CD4-positive, alpha-beta memory T cell (primary cell): ENCODE results near the gene MKKS. TPM values are rescaled to one million over a fixed set of nuclear protein-coding genes. Genes with fewer than 3 reads are reported as not detected.
"Not testable (repeated sequence)": the region's sequence is repeated elsewhere in the genome, so short reads cannot be mapped to it uniquely, and the experiment has no call there.

Experiments used
- CTCF ChIA-PET: fragments of 350-600 bp; sonication (Branson Sonifier 250); formaldehyde crosslinking; loops from one replicate; lab custom pipeline; 2021; ENCODE audit warnings: inconsistent platforms; ENCODE audit not compliant: partially characterized antibody; lab: Charles Lee
- POLR2A ChIA-PET: fragments of 350-600 bp; sonication (Branson Sonifier 250); formaldehyde crosslinking; loops from one replicate; lab custom pipeline; 2021; ENCODE audit not compliant: partially characterized antibody; lab: Charles Lee
- DNase-seq, 5 donors: peaks; one replicate each; pipeline versions ENCODE4 v3.0.0 to v3.0.0-alpha.2; 2020 to 2022; ENCODE audit warnings: mixed read lengths in 1 of 5
- H3K27ac ChIP-seq: one replicate; pipeline ENCODE4 v1.7.0; 2013; ENCODE audit warnings: low read depth, low read length
- H3K27me3 ChIP-seq: 2 replicates; pipeline ENCODE4 v1.7.0; 2013; ENCODE audit warnings: mild to moderate bottlenecking, low read length, moderate library complexity; ENCODE audit not compliant: insufficient read depth
- H3K36me3 ChIP-seq: 2 replicates; pipeline ENCODE4 v1.7.0; 2013; ENCODE audit warnings: mild to moderate bottlenecking, low read length, moderate library complexity; ENCODE audit not compliant: insufficient read depth
- H3K4me1 ChIP-seq: 2 replicates; pipeline ENCODE4 v1.7.0; 2013; ENCODE audit warnings: mild to moderate bottlenecking, low read length, moderate library complexity; ENCODE audit not compliant: insufficient read depth
- H3K4me3 ChIP-seq, 2 donors: one replicate each; pipeline ENCODE4 v1.7.0; 2013; ENCODE audit warnings: low read length in 2 of 2, mild to moderate bottlenecking in 1 of 2
- H3K9me3 ChIP-seq, 2 donors: one replicate each; pipeline ENCODE4 v1.7.0; 2013; ENCODE audit warnings: low read length in 2 of 2, control low read depth in 1 of 2; ENCODE audit not compliant: control insufficient read depth in 1 of 2
- H3K27ac Mint-ChIP-seq, 7 donors: one replicate each; pipeline ENCODE4 v1.8.0; 2020 to 2021; ENCODE audit warnings: mixed read lengths in 7 of 7, mild to moderate bottlenecking in 6 of 7, inconsistent platforms in 3 of 7, moderate library complexity in 3 of 7
- H3K27me3 Mint-ChIP-seq, 2 donors: one replicate each; pipeline ENCODE4 v1.8.0; 2020 to 2021; ENCODE audit warnings: mixed read lengths in 2 of 2
- H3K36me3 Mint-ChIP-seq, 2 donors: one replicate each; pipeline ENCODE4 v1.8.0; 2020 to 2021; ENCODE audit warnings: mixed read lengths in 2 of 2, inconsistent platforms in 1 of 2, mild to moderate bottlenecking in 1 of 2
- H3K4me1 Mint-ChIP-seq, 4 donors: one replicate each; pipeline ENCODE4 v1.8.0; 2020 to 2021; ENCODE audit warnings: mixed read lengths in 4 of 4, mild to moderate bottlenecking in 1 of 4
- H3K4me3 Mint-ChIP-seq, 8 donors: one replicate each; pipeline ENCODE4 v1.8.0; 2020 to 2021; ENCODE audit warnings: mixed read lengths in 8 of 8, mild to moderate bottlenecking in 7 of 8, moderate library complexity in 6 of 8, inconsistent platforms in 3 of 8
- H3K9me3 Mint-ChIP-seq, 8 donors: one replicate each; pipeline ENCODE4 v1.8.0; 2020 to 2021; ENCODE audit warnings: mixed read lengths in 8 of 8, mild to moderate bottlenecking in 5 of 8, inconsistent platforms in 3 of 8, moderate library complexity in 1 of 8
- intact Hi-C: fragments of 100-400 bp; cut with micrococcal nuclease; formaldehyde crosslinking; loops from one replicate; pipeline ENCODE4 v1.15.1; 2023
- polyA plus RNA-seq, 2 donors: library from polyadenylated mRNA; unstranded; fragments of 300-500 nt; fragmentation: Illumina TruSeq; gene quantifications; one replicate each; pipeline ENCODE4 v1.2.3, GENCODE V29; 2021
- total RNA-seq, 2 experiments: library from RNA; stranded (reverse); gene quantifications; one replicate each; pipeline ENCODE4 v1.2.3, GENCODE V29; 2021

Gene MKKS
- total and polyA plus RNA-seq, 4 experiments from 2014 or later: 14.6 to 34.9 (median 24.6) TPM

DNA sequence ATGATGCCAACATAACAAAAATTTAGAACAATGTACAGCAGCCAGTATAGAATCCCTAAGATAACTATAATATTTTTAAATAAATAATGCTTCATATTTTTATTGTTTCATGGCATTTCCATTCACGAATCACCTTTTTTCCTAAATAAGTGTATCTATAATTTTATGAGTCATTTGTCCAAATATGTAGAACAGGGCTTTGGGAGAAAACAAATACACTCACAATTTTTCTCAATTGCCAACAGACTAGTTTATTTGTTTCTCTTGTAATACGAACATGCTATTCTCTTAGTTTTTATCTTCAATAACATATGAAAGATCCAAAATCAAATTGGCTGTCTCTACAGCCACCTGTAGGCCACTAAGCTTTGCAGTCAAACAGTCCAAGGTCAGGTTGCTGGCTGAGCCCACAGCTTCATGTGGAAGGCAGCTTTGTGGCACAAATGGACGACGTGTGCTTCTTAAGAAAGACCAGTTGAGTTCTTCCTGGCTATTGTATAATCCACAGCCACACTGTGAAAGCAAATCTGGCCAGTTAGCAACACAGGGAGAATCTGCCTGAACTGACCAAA lies 29.0 kb downstream of the MKKS start:
- H3K27me3 ChIP-seq: no peaks in the 10 kb centered on the region
- Mint-ChIP-seq H3K27ac (no peak overlapping the region), H3K4me3 (no peak overlapping the region), H3K4me1 (no peaks in the 10 kb centered on the region), H3K9me3 (no peaks in the 10 kb centered on the region), H3K36me3 (peaks cover 14 to 20% of the 10 kb centered on the region in 2 donors), H3K27me3 (no peaks in the 10 kb centered on the region)
- H3K4me3 ChIP-seq: no peak overlapping the region
- no peaks in the 10 kb centered on the region for H3K9me3 ChIP-seq
- DNase-seq: no peak
- CTCF ChIA-PET: no interaction called here
- no peak overlapping the region for H3K27ac ChIP-seq
- no peaks in the 10 kb centered on the region for H3K4me1 ChIP-seq
- POLR2A ChIA-PET: no interaction called here
- intact Hi-C loops: no loop called here
- peaks cover 4% of the 10 kb centered on the region for H3K36me3 ChIP-seq

- ChIA-PET CTCF (no interaction called here), POLR2A (interaction anchor here (0.5 kb wide), 1 partner anchor 148 kb away, joined by 3 read pairs; no protein-coding TSS in a partner anchor)
- Histone ChIP-seq H3K27me3 (no peaks in the 10 kb centered on the region), H3K36me3 (peaks cover 4% of the 10 kb centered on the region), H3K27ac (no peak overlapping the region), H3K9me3 (no peaks in the 10 kb centered on the region), H3K4me3 (no peak overlapping the region), H3K4me1 (no peaks in the 10 kb centered on the region)
- no peaks in the 10 kb centered on the region for H3K27me3 Mint-ChIP-seq
- H3K36me3 Mint-ChIP-seq: peaks cover 14 to 20% of the 10 kb centered on the region in 2 donors
- intact Hi-C loops: no loop called here
- H3K4me1 Mint-ChIP-seq: no peaks in the 10 kb centered on the region
- no peaks in the 10 kb centered on the region for H3K9me3 Mint-ChIP-seq
- no peak overlapping the region for H3K4me3 Mint-ChIP-seq
- H3K27ac Mint-ChIP-seq: peak overlapping the region in 1 of 7 donors; percentile 61
- no peak for DNase-seq
Measured at GRCh38 chr20:10404023-10404628, 29.9 kb downstream of the MKKS start.

DNA sequence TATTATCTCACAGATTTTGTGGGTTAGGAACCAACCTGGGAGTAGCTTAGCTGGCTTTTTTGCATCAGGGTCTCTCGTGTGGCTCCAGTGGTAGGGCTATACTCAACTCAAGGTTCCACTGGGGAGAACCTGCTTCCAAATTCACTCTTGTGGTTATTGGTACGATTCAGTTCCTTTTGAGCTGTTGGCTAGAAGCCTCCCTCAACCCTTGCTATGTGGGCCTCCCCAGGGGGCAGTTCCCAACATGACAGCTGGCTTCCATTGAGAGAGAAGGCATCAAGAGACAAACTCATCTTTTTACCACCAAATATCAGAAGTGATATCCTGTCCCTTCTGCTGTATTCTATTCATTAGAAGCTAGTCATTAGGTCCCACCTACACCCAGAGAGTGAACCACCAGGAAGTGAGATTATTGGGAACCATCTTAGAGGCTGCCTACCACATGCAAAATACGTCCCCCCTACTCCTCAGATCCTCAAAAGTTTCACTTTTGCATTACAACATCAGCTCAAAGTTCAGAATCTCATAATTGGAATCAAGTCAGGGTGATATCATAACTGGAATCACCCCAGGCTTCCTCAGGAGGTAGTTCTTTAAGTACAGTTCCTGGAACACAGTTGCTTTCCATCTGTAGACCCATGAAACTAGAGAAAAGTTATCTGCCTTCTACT lies 30.9 kb downstream of the MKKS start:
- Mint-ChIP-seq H3K27me3 (no peaks in the 10 kb centered on the region), H3K9me3 (no peaks in the 10 kb centered on the region), H3K36me3 (peaks cover 14 to 17% of the 10 kb centered on the region in 2 donors), H3K27ac (no peak overlapping the region), H3K4me1 (no peaks in the 10 kb centered on the region), H3K4me3 (no peak overlapping the region)
- Histone ChIP-seq H3K27ac (no peak overlapping the region), H3K4me1 (no peaks in the 10 kb centered on the region), H3K9me3 (no peaks in the 10 kb centered on the region), H3K36me3 (peaks cover 4% of the 10 kb centered on the region), H3K4me3 (no peak overlapping the region), H3K27me3 (no peaks in the 10 kb centered on the region)
- CTCF ChIA-PET: interaction anchor here (0.9 kb wide), 1 partner anchor 10 kb away, joined by 3 read pairs; no protein-coding TSS in a partner anchor
- DNase-seq: no peak
- POLR2A ChIA-PET: no interaction called here
- intact Hi-C loops: no loop called here

DNA sequence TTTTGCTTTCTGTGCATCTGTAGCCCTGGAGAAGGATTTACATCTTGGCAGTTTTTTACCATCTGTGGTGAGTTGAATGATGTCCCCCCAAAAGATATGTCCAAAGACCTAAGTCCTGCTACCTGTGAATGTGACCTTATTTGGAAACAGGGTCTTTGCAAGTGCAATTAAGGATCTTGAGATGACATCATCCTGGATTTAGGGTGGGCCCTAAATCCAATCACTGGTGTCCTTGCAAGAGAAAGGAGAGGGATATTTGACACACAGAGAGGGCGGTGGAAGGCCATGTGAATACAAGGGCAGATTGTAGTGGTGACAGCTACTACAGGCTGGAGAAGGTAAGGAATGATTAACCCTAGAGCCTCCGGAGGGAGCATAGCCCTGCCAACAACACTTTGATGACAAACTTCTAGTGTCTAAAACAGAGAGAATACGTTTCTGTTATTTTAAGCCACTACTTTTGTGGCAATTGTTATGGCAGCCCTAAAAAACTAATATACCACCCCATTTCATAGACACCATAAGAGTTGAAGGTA lies 35.1 kb downstream of the MKKS start:
- Histone ChIP-seq H3K4me3 (no peak overlapping the region), H3K36me3 (no peaks in the 10 kb centered on the region), H3K27ac (no peak overlapping the region), H3K27me3 (no peaks in the 10 kb centered on the region), H3K4me1 (no peaks in the 10 kb centered on the region), H3K9me3 (no peaks in the 10 kb centered on the region)
- intact Hi-C loops: no loop called here
- no peak overlapping the region for H3K4me3 Mint-ChIP-seq
- no peak overlapping the region for H3K27ac Mint-ChIP-seq
- no peaks in the 10 kb centered on the region for H3K4me1 Mint-ChIP-seq
- POLR2A ChIA-PET: no interaction called here
- no peak for DNase-seq
- H3K36me3 Mint-ChIP-seq: peaks cover under 1 to 6% of the 10 kb centered on the region in 2 donors
- H3K9me3 Mint-ChIP-seq: no peaks in the 10 kb centered on the region
- CTCF ChIA-PET: no interaction called here
- no peaks in the 10 kb centered on the region for H3K27me3 Mint-ChIP-seq

DNA sequence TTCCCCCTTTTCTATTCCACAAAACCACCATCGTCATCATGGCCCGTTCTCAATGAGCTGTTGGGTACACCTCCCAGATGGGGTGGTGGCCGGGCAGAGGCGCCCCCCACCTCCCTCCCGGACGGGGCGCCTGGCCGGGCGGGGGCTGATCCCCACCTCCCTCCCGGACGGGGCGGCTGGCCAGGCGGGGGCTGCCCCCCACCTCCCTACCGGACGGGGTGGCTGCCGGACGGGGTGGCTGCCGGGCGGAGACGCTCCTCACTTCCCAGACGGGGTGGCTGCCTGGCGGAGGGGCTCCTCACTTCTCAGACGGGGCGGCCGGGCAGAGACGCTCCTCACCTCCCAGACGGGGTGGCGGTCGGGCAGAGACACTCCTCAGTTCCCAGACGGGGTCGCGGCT lies 39.3 kb downstream of the MKKS start:
- DNase-seq, H3K27me3 ChIP-seq, H3K36me3 Mint-ChIP-seq, CTCF ChIA-PET, H3K9me3 Mint-ChIP-seq, intact Hi-C loops, H3K27me3 Mint-ChIP-seq, H3K4me3 Mint-ChIP-seq, H3K4me3 ChIP-seq, H3K27ac ChIP-seq, H3K36me3 ChIP-seq, H3K4me1 Mint-ChIP-seq, POLR2A ChIA-PET, H3K4me1 ChIP-seq, H3K27ac Mint-ChIP-seq, H3K9me3 ChIP-seq: not testable (repeated sequence)

DNA sequence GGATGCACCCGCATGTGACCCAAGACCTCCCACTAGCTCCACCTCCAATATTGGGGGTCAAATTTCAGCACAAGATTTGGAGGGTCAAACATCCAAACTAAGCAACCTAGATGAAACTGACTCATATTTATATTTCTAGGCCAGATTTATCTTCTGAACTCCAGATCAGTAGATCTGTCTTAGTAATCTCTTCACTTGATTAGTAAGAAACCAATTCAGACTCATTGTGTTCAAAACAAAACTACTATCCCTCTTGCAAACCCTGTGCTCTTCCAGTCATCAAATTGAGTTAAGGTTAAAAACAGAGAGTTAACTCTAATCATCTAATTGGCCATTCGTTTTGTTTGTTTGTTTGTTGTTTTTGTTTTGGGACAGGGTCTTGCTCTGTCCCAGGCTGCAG lies 43.3 kb downstream of the MKKS start:
- no peak for DNase-seq
- peaks cover 2% of the 10 kb centered on the region in 2 donors for H3K27me3 Mint-ChIP-seq
- CTCF ChIA-PET: no interaction called here
- intact Hi-C loops: no loop called here
- peaks cover 0 to 3% (median 0%) of the 10 kb centered on the region in 8 donors for H3K9me3 Mint-ChIP-seq
- H3K27ac Mint-ChIP-seq: no peak overlapping the region
- no peaks in the 10 kb centered on the region for H3K4me1 Mint-ChIP-seq
- Histone ChIP-seq H3K27ac (no peak overlapping the region), H3K4me3 (no peak overlapping the region), H3K36me3 (no peaks in the 10 kb centered on the region), H3K9me3 (no peaks in the 10 kb centered on the region), H3K4me1 (no peaks in the 10 kb centered on the region), H3K27me3 (no peaks in the 10 kb centered on the region)
- H3K4me3 Mint-ChIP-seq: no peak overlapping the region
- no peaks in the 10 kb centered on the region for H3K36me3 Mint-ChIP-seq
- POLR2A ChIA-PET: no interaction called here

GRCh38 chr20:10388597-10388996 lies 45.4 kb downstream of the MKKS start:
- H3K4me1 ChIP-seq: no peaks in the 10 kb centered on the region
- Mint-ChIP-seq H3K27ac (no peak overlapping the region), H3K9me3 (peaks cover 0 to 3% (median 0%) of the 10 kb centered on the region in 8 donors), H3K36me3 (no peaks in the 10 kb centered on the region), H3K4me3 (no peak overlapping the region), H3K27me3 (peaks cover 1 to 2% of the 10 kb centered on the region in 2 donors), H3K4me1 (no peaks in the 10 kb centered on the region)
- ChIA-PET POLR2A (no interaction called here), CTCF (no interaction called here)
- no peak for DNase-seq
- H3K27me3 ChIP-seq: no peaks in the 10 kb centered on the region
- no peak overlapping the region for H3K4me3 ChIP-seq
- intact Hi-C loops: no loop called here
- no peak overlapping the region for H3K27ac ChIP-seq
- no peaks in the 10 kb centered on the region for H3K9me3 ChIP-seq
- H3K36me3 ChIP-seq: no peaks in the 10 kb centered on the region
